ENCODE results near the gene KLHL13. TPM values are rescaled to one million over a fixed set of nuclear protein-coding genes. Genes with fewer than 3 reads are reported as not detected.
A peak's percentile ranks its signal among the peaks of the same experiment; 100 is the strongest.

KLHL13 gene, protein sequence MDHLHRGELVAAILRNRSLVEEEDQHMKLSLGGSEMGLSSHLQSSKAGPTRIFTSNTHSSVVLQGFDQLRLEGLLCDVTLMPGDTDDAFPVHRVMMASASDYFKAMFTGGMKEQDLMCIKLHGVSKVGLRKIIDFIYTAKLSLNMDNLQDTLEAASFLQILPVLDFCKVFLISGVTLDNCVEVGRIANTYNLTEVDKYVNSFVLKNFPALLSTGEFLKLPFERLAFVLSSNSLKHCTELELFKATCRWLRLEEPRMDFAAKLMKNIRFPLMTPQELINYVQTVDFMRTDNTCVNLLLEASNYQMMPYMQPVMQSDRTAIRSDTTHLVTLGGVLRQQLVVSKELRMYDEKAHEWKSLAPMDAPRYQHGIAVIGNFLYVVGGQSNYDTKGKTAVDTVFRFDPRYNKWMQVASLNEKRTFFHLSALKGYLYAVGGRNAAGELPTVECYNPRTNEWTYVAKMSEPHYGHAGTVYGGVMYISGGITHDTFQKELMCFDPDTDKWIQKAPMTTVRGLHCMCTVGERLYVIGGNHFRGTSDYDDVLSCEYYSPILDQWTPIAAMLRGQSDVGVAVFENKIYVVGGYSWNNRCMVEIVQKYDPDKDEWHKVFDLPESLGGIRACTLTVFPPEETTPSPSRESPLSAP
- 44.9 and 49.4 TPM in 2 replicates for total RNA-seq
- polyA plus RNA-seq = 12.3 and 18.5 TPM in 2 replicates

DNA sequence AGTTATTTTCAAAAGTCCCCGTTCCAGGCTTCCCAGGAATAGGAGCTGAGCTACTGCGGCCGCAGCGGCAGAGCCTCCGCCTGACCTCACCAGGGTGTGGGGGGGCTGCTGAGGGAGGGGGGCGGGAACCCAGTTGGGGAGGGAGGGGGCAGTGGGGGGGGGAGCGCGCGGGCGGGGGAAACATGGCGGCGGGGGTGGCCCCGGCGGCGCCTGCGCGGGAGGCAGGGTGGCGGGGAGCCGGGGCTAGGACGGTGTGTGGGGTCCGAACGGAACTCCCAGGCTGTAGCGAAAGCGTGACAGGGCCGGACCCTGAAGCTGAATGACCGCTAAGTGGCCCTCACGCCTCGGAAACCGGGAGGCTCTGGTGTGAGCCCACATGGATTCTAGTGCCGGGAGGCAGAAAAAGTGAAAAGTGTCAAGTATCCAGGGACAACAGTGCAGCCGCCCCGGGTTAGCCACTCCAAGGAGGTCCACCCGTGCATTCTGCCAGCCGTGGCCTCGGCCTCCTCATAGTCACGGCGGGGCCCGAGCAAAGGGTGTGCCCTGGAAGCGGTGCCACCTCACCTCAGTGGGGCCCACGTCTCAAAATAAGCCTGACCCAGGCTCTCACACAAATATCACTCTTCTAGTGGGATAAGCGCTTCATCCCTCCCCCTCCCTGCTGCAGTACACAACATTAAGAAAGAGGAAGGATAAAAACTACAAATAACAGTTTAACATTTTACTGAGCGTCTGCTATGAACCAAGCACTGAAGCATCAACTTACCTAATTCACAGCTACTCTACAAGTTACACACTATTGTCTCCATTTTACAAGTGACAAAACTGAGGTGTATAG lies at the start of gene KLHL13:
KLHL13 (minus strand) TSS at position 98 of the 838 bp plus-strand sequence. CDS start 88,337 bp downstream, outside the sequence.
- Histone ChIP-seq H4K20me1 (ENCODE audit: insufficient read depth, poor library complexity, severe bottlenecking) (peaks cover 4% of the 10 kb centered on the region), H3K79me2 (peaks cover 30% of the 10 kb centered on the region), H3K27me3 (no peaks in the 10 kb centered on the region), H3K9me3 (ENCODE audit: low read depth) (no peaks in the 10 kb centered on the region), H3K4me2 (peak within 1 kb of the TSS; percentile 78), H2AFZ (peak within 1 kb of the TSS; percentile 58), H3K36me3 (replicated peaks; ENCODE audit: insufficient read depth, low read depth) (no peaks in the 10 kb centered on the region), H3K4me3 (peak within 1 kb of the TSS; percentile 87), H3K27ac (peak within 1 kb of the TSS; percentile 78), H3K9me2 (replicated peaks; ENCODE audit: insufficient read depth) (no peaks in the 10 kb centered on the region), H3K4me1 (ENCODE audit: insufficient read depth) (peaks cover 4% of the 10 kb centered on the region)
- DNase-seq (ENCODE audit: low spot score) = peak; percentile 64
- 37% methylated on average over 18 of the region's 42 CpGs for WGBS (ENCODE audit: low lambda C conversion rate, missing lambda C conversion rate)
- no peak for TF ChIP-seq EZH2phosphoT487 (IDR thresholded peaks at IDR 0.05; ENCODE audit: low read depth, severe bottlenecking, unreplicated experiment)
- TF ChIP-seq EZH2 (IDR thresholded peaks at IDR 0.05; ENCODE audit: borderline replicate concordance) = no peak
- TF ChIP-seq, protein P1, sequence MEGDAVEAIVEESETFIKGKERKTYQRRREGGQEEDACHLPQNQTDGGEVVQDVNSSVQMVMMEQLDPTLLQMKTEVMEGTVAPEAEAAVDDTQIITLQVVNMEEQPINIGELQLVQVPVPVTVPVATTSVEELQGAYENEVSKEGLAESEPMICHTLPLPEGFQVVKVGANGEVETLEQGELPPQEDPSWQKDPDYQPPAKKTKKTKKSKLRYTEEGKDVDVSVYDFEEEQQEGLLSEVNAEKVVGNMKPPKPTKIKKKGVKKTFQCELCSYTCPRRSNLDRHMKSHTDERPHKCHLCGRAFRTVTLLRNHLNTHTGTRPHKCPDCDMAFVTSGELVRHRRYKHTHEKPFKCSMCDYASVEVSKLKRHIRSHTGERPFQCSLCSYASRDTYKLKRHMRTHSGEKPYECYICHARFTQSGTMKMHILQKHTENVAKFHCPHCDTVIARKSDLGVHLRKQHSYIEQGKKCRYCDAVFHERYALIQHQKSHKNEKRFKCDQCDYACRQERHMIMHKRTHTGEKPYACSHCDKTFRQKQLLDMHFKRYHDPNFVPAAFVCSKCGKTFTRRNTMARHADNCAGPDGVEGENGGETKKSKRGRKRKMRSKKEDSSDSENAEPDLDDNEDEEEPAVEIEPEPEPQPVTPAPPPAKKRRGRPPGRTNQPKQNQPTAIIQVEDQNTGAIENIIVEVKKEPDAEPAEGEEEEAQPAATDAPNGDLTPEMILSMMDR (IDR thresholded peaks at IDR 0.05; ENCODE audit: poor library complexity) = no peak

DNA sequence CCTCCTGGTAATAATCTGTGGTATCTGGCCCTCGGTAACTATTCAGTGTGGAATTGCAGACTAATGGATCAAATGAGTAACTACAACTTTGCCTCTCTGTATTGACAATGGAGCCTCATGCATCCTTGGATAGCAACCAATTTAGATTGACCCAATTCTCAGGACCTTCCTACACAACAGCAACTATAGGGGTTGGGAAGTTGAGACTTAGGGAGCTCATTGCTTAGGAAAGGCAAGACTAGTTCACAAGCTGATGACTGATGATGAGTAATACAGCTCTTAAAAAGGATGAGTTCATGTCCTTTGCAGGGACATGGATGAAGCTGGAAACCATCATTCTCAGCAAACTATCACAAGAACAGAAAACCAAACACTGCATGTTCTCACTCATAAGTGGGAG lies 47.5 kb upstream of the KLHL13 start:
- Histone ChIP-seq H3K4me3 (no peak overlapping the region), H3K4me2 (no peak overlapping the region), H2AFZ (no peak overlapping the region), H4K20me1 (ENCODE audit: insufficient read depth, poor library complexity, severe bottlenecking) (no peaks in the 10 kb centered on the region), H3K4me1 (ENCODE audit: insufficient read depth) (no peaks in the 10 kb centered on the region), H3K9me3 (ENCODE audit: low read depth) (no peaks in the 10 kb centered on the region), H3K27me3 (no peaks in the 10 kb centered on the region), H3K79me2 (no peaks in the 10 kb centered on the region), H3K9me2 (replicated peaks; ENCODE audit: insufficient read depth) (no peaks in the 10 kb centered on the region), H3K36me3 (replicated peaks; ENCODE audit: insufficient read depth, low read depth) (no peaks in the 10 kb centered on the region), H3K27ac (no peak overlapping the region)
- WGBS (ENCODE audit: low lambda C conversion rate, missing lambda C conversion rate) = 80% methylated on average over 1 of the region's 1 CpG
- no peak for DNase-seq (ENCODE audit: low spot score)
- TF ChIP-seq EZH2phosphoT487 (IDR thresholded peaks at IDR 0.05; ENCODE audit: low read depth, severe bottlenecking, unreplicated experiment) (no peak), EZH2 (IDR thresholded peaks at IDR 0.05; ENCODE audit: borderline replicate concordance) (no peak)
- TF ChIP-seq, protein P1 (IDR thresholded peaks at IDR 0.05; ENCODE audit: poor library complexity) = no peak

DNA sequence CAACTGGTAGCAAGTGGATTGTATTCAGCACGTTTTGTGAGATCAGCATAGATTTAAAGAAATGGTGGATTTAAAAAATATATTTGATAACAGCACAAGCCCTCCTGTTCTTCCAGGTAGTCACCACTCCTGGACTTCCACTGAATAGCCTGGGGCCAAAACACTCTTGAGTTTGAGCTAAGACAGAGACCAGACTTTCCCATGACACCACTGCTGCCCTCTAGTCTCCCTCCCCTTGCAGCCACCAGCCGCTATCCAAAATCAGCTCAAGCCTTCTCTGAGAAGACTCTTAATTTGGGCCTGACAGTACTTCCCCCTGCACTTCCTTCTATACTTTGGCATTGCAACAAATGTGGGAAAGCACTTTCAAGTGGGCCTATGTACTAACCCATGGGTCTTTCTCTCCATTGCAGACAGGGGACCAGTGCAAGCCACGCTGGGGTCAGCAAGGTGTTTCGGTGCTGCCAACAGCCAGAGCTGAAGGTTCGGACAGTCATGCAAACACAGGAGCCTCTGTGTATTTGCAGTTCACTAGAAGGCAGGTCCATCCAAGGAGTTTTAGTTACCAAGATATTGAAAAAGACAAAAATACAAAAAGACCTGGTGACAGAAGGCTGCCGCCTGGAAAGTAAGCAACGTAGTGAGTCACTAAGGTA lies 40.5 kb upstream of the KLHL13 start:
- Histone ChIP-seq H4K20me1 (ENCODE audit: insufficient read depth, poor library complexity, severe bottlenecking) (no peaks in the 10 kb centered on the region), H3K27me3 (no peaks in the 10 kb centered on the region), H3K79me2 (no peaks in the 10 kb centered on the region), H3K4me1 (ENCODE audit: insufficient read depth) (no peaks in the 10 kb centered on the region), H3K4me3 (no peak overlapping the region), H3K27ac (peak overlapping the region; percentile 94), H3K4me2 (no peak overlapping the region), H3K9me3 (ENCODE audit: low read depth) (no peaks in the 10 kb centered on the region), H3K9me2 (replicated peaks; ENCODE audit: insufficient read depth) (no peaks in the 10 kb centered on the region), H2AFZ (no peak overlapping the region), H3K36me3 (replicated peaks; ENCODE audit: insufficient read depth, low read depth) (no peaks in the 10 kb centered on the region)
- TF ChIP-seq EZH2phosphoT487 (IDR thresholded peaks at IDR 0.05; ENCODE audit: low read depth, severe bottlenecking, unreplicated experiment) (no peak), EZH2 (IDR thresholded peaks at IDR 0.05; ENCODE audit: borderline replicate concordance) (no peak)
- TF ChIP-seq, protein P1 (IDR thresholded peaks at IDR 0.05; ENCODE audit: poor library complexity) = no peak
- WGBS (ENCODE audit: low lambda C conversion rate, missing lambda C conversion rate) = 74% methylated on average over 7 of the region's 7 CpGs
- DNase-seq (ENCODE audit: low spot score) = no peak
